PC-9 (cell line): ENCODE data around the gene NR3C1.

Experiments used
- CTCF ChIP-seq: fragments of 200-600 bp; sonication (generic); conservative IDR thresholded peaks from 2 replicates; pipeline ENCODE4 v1.6.1; 2017; ENCODE audit warnings: mixed run types, antibody characterized with exemption, mild to moderate bottlenecking, moderate library complexity
- EZH2 ChIP-seq: fragments of 200-600 bp; sonication (generic); IDR thresholded peaks from 2 replicates; pipeline ENCODE4 v1.8.0; 2017; ENCODE audit warnings: antibody characterized with exemption, low read depth

- no peak for TF ChIP-seq CTCF
- no peak for TF ChIP-seq EZH2
These were observed 31.7 kb upstream of the NR3C1 start for GRCh38 chr5:143435210-143435657.
